D341Med (cell line): Measurements from ENCODE around the gene UBE2QL1.

Experiments
- DNase-seq: peaks from one replicate; pipeline ENCODE4 v3.0.0; 2012; ENCODE audit warnings: low spot score

Gene UBE2QL1, protein sequence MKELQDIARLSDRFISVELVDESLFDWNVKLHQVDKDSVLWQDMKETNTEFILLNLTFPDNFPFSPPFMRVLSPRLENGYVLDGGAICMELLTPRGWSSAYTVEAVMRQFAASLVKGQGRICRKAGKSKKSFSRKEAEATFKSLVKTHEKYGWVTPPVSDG

DNA sequence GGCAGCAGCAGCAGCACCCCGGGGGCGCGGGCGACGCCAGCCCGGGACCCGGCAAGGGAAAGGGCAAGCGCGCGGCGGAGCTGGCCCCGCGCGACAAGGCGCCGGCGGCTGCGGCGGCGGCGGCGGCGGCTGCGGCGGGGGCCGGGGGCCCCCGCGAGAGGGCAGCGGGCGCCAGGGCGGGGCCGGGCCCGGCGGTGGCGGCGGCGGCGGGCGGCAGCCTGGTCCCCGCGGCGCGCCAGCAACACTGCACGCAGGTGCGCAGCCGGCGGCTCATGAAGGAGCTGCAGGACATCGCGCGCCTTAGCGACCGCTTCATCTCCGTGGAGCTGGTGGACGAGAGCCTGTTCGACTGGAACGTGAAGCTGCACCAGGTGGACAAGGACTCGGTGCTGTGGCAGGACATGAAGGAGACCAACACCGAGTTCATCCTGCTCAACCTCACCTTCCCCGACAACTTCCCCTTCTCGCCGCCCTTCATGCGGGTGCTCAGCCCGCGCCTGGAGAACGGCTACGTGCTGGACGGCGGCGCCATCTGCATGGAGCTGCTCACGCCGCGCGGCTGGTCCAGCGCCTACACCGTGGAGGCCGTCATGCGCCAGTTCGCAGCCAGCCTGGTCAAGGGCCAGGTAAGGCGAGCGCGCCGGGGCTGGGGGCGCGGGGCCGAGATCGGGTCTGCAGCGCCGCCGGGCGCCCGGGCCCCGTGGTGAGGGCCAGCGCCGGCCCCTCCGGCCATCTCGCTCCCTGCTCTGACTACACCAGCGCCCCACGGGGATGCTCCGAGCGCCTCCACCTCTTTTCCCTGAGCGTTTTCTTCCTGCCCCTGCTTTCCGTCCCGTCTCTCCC is at the start of gene UBE2QL1:
TSS of gene UBE2QL1 (plus strand) at position 238 of the 843 bp plus-strand sequence. CDS start at position 273, 35 bp downstream.
- DNase-seq: peak; percentile 70

DNA sequence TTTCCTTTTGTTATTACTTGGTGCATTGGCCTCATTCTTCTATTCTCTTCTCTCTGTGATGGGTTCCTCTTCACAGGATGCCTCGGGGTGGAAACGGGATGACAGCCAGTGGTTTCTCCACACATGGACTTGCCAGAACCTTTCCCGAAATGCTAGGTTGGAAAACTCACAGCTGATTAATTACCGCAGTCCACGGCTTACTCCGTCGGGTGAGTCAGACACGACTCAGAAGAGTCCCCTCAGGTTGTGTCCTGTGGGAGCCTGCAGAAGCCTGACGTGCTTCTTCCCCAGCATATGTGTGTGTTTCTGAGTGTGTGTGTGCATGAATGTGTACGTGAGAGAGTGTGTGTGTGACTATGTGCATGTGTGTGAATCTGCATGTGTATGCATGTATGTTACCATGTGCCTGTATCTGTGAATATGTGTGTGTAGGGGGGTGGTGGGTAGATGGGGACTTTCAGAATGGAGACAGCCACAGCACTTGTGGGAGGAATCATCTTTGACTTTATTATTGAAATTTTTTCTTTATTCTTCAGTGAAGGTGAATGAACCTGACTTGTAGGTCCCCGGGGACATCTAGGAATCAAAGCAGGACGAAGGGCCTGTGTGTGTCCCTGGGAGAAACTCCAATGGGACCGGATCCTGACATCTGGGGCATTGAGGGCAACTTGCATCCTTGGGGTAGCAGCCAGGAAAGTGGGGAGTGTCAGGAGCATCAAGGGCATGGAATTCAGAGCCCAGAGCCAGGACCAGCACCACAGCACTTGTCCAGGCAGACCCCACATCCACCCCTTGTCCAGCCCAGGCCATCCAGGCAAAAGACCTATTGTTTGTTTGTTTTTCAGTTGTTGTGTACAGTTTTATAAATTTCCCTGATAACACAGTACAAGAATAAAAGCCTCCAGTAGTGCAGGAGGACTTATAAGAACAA is 48.4 kb upstream of the UBE2QL1 start:
- no peak for DNase-seq

DNA sequence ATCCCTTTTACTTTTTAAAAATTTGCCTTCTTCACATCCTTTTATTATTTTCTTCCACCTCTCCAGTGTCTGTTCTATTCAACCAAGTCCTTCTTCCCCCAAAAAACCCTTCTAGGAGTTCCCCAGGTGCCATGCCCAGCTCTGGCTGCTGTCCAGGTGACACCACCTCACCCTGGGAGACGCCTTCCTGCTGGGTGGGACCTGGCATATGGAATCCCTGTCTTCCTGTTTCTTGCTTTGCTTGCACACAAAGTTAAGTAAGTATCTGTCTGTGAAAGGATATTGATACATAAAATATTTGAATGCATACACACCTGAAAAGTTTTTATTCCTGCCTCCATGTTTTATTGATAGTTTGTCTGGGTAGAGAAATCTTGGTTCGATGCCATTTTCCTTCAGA is 47.2 kb upstream of the UBE2QL1 start:
- no peak for DNase-seq

DNA sequence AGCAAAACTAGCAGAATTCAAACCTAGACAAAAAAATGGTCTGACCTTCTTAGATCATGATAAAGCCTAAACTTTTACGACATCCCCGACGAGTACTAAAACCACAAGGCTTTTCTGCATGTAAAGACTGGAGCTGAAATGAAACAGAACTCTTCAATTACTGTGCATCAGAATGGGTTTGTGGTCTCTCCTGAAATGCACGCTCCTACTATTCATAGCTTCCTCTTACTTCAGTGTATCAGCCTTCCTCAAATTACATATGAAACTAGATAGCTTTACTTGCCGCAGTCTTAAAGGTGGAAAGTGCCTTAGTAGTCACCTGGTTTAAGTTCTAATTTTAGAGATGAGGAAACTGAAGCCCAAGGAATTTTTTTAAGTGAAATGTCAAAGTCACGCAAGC is 45.7 kb upstream of the UBE2QL1 start:
- no peak for DNase-seq

DNA sequence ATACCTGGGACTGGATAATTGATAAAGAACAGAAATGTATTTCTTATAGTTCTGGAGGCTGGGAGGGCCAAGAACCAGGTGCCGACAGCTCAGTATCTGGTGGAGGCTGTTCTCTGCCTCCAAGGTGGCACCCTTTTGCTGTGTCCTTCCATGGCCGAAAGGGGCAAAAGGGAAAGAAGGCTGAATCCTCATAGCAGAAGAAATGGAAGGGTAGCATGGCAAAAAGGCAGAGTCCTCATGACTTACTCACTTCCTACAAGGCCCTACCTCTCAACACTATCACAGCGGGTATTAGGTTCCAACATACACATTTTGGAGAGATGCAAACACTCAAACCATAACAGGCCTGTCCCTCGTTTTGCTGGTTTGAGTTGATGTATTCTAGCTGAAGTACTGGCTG is 45.2 kb upstream of the UBE2QL1 start:
- no peak for DNase-seq

DNA sequence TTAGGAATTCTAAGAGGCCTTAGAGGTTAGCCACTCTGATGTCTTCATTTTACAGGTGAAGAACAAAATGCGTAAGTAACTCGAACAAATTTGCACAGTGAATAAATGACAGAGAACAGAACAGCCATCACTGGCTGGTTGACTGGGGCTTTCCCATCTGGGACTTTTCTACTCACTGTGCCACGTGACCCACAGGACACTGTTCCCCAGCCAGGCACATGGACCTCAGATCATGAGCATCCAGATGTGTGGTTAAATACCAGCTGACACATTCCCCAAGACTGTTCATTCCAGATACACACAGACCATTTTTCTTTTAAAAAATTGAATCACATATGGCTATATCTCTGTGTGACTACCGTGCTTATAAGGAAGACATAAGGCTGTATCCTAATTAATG is 44.5 kb upstream of the UBE2QL1 start:
- no peak for DNase-seq

DNA sequence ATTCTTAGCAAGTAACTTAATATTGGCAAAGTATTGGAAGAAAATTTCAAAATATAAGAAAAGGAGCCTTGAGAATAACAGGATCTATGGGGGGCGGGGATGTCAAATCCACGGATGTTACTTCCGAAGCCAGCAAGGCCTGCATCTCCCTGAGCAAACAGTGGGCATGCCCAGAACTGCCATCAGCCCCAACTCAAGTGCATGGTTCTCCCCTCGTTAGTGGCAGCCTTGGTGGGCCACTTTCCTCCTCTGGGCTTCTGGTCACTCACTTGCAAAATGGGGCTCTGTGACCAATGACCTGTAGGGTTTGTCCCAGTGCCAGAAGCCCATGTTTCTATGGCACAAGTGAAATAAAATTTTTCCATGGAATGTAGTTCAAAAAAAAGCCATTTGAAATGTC is 43.1 kb upstream of the UBE2QL1 start:
- DNase-seq: no peak

DNA sequence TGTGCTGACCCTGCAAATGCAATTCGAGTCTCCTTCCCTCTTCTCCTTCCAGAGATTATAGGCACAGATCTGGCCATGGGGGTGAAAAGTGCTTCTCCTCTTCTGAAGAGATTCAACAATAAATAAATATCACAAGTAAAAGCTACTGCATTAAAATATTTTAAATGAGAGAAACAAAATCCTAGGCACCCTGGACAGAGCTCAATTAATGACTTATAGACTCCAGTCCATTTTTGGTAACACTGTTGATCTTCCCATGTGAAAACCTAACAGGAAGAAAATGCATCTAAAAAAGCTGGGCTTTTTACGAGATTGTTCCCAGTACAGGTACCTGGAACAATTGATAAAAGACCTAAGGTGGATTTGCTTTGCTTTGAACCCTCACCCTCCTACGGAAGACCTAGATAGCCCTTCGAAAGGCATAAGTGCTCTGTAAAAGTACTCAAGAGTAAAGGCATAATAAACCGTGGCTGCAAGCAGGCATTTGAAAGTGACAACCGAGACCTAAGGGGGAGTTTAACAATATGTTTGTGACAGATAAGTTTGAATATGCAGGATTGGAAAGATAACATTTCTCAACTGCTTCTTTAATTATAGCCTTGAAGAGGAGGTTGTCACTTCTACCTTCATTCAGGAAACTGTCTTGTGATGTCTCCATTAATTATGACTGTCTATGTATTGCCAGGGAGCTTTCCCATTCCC is 41.0 kb upstream of the UBE2QL1 start:
- no peak for DNase-seq

DNA sequence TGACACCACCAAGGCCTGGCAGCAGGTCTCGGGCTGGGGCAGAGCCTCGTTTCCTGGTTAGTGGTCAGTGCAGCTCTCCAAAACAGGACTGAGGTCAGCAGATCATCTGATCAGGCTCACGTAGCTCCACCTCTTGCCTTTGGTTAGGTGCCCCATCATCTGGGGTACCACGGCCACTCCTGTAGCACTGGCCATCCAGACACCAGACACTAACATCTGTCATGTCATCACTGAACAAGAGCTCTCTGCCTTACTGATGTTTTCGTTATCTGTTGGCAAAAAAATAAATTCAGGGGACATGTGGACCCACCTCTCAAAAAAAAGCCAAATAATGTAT is 40.4 kb upstream of the UBE2QL1 start:
- no peak for DNase-seq

DNA sequence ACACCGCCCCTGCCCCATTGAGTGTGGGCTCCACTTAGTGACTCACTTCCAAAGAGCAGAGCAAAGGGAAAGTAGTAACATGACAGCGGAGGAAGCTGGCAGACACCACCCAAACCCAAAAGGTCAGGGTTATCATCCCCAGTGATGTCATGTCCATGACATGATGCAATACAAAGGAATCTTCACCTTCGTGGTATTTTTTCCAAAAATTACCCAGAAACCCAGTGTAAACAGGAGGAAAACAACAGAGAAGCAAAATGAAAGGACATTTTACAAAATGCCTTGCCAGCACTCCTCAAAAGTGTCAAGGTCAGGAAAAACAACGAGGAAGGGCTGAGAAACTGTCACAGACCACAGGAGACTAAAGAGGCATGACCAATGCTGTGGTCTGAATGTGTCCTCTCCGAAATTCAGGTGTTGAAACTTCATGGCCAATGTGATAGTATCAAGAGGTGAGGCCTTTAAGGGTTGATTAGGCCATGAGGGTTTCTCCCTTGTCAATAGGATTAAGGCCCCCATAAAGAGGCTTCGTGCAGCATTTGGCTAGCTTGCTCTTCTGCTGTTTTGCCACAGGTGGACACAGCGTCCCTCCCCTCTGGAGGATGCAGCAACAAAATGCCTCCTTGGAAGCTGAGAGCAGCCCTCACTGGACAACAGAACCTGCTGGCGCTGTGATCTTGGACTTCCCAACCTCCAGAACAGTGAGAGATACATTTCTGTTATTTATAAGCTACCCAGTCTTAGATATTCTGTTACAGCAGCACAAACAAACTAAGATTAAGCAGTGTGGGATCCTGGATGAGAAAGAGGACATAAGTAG is 39.8 kb upstream of the UBE2QL1 start:
- DNase-seq: no peak

DNA sequence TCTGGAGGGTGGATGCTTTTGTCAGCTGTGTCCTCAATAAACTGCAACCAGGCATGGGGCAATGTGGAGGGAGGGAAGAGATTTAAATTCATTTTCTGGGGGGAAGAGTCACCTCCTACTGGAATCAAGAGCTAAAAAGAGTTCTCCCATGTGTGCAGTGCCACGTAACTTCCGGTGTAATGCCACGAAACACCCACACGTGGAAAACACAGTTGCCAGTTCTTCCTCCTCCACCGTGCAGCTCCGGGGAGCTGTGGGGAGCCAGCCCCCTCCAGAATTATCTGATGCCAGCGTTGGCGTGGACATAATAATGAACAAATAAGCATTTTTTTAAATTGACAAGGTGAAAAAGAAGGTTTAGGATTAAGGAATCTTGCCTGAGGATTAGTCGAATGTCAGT is 38.2 kb upstream of the UBE2QL1 start:
- no peak for DNase-seq

DNA sequence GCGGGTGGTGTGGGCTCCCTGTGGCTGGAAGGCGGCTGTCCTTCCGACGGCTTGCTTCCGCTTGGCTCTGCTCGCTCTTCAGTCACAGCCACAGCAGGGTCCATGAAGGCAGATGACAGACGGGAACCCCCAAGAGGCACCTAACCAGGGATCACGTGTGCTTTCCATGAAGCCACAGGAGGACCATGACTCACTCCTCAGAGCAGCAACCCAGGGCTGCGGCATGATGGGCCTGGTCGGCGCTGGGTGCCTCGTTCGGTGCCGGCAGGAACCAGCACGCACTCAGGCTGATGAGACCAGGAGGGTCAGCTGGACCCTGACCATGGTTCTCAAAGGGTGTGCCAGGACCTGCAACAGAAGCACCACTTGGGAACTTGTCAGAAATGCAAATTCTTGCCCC is 37.5 kb upstream of the UBE2QL1 start:
- DNase-seq: no peak

DNA sequence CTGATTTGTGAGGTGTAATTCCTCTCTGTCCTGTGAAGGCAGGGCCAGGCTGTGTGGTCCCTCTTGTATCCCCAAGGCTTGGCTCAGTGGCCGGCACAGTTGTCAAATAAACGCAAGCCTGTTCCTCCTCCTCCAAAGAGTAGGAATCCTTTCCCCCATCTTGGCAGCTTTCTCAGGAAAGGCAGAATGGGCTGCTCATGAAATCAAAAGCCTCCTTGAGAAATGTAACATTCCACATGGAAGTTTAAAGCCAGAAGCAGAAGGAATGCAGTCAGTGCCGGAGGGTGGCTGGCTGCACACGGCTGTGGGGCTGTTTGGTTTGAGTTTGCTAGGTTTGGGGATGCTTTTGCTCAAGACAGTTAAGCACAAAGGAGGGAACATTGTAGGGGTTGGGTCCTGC is 35.8 kb upstream of the UBE2QL1 start:
- DNase-seq: no peak

DNA sequence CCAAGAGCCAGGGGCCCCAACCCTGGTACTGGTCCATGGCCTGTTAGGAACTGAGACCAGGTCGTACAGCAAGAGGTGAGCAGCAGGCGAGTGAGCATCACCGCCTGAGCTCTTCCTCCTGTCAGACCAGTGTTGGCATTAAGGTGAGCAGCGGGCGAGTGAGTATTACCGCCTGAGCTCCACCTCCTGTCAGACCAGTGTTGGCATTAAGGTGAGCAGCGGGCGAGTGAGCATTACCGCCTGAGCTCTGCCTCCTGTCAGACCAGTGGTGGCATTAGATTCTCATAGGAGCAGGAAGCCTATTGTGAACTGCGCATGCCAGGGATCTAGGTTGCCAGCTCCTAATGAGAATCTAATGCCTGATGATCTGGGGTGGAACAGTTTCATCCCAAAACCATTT is 31.0 kb upstream of the UBE2QL1 start:
- DNase-seq: no peak

DNA sequence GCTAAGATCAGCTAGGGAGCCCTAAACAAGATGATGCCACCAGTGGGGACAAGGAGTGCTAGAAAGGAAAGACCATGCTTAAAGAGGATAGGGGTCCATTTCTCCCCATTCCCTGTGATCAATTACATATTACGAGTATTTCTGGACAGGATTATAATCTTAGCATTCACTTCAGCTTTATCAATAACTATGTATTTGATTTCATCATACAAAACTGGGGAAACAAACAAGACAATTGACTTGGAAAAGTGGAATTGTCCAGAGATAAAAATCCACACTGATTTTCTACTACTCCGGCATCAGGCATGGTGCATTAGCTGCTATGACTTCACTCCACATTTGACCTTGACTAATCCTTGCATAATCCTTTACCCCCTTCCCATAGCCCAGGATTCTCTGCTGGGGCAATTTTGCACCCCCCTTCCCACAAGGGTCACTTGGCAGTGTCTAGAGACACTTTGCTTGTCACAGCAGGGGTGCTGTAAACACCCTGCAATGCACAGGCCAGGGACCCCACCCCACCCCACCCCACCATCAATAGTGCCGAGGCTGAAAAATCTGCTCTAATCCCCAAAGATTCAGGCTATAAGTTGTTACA is 29.9 kb upstream of the UBE2QL1 start:
- no peak for DNase-seq

DNA sequence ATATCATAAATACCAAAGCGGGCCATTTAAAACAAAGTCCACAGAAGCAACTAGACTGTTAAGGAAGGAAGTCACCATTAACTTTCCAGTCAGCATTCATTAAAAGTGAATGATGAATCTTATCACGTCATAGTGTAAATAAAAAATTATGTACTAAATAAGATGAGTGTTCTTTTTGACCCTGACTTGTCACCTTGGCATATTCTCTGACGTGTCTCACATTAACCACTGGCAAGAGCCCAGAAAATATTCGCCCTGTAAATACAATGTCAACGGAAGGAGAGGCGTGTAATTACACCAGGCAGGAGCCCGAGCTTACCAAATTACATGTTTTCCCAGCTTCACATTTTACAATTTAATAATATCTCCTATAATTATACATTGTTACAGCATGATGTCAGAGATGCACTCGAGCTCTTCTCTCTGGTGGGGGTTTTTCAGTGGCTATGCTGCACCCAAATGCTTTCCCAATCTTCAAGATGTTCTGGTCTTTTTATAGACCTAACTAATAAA is 29.3 kb upstream of the UBE2QL1 start:
- no peak for DNase-seq

DNA sequence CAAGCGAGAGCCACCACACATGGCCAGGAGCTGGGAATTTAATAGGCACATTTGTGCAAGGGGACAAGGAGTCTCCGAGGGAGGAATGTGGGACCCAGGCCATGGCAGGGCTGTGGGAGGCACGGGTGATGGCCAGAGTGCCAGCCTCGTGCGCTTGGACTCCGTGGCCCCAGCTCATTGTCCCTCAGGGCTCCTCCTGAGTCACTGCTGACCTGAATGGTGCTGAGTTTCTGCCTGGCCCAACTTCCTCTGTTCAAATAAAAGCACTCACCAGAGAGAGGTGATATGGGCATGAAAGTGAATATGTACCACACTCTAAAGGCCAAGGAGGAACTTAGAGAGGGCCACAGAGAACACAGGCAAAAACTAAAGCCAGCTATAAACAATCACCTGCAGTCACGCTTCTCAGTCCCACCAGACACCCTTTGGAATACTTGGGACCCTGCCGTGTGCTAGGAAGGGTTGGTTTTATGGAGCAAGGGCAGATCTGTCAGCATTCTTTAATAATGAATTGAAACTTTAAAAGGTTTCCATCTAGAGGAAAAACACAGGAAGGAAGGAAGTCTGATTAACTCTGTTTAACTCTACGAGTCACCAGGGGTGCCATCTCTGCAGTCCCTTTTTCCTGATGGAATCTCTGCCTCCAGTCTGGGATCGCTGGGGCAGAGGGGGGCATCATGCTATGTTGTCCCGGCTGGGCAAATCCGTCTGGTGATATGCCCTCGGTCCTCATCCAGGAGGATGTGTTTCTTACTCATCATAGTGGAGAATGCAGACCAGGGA is 25.1 kb upstream of the UBE2QL1 start:
- DNase-seq: no peak

DNA sequence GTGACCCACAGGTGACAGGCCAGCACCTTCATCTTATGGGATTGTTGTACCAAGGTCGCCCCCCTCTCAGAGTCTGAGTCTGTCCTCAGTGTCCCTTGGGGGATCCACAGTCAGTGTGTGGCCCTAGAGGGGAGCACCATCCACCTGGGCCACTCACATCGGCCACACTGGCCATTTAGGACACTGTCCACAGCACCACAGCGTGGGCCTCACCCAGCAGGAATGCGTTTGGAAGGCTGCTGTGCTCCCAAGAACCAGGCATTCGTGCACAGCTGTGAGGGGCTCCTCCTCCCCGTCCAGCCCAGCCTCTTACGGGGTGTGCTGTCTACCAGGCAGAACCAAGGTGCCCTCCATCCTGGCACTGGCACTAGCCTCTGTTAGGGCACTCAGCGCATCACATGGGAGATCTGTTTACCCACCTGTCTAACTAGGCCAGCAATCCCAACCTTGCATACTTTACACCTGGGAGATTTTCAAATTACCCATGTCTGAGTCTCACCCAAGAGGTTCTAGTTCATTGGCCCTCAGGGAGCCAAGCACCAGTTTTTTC is 24.5 kb upstream of the UBE2QL1 start:
- no peak for DNase-seq

DNA sequence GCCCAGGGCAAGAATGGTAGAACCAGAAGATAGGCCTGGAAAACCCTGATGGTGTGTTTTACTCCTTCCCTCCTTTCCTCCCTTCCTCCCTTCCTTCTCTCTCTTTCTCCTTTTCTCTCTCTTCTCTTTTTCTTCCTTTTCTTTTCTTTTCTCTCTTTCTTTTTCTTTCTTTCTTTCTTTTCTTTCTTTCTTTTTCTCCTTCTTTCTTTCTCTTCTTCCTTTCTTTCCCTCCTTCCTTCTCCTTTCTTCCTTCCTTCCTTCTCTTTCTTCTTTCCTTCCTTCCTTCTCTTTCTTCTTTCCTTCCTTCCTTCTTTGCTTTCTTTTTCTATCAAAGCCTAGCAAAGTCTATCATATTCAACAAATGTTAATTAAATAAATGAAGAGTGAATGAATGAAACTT is 24.0 kb upstream of the UBE2QL1 start:
- DNase-seq: no peak

DNA sequence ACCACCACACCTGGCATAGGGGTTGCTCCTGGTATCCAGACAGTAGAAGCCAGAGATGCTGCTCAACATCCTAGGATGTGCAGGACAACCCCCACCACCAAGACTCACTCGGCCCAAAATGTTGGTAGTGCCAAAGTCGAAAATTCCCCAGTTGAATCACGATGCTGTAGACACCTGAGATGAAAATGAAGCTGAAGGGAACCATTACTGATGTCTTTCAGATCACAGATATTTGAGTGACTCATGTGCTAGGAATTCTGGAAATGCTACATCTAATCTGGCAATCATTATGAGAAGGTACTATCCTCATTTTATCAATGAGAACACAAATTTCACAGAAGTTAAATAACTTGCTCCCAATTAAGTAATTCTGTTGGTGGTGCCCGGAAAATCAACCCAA is 21.0 kb upstream of the UBE2QL1 start:
- DNase-seq: no peak
